Measurements from ENCODE around the gene CSPG4.
"Not testable (repeated sequence)": the region's sequence is repeated elsewhere in the genome, so short reads cannot be mapped to it uniquely, and the experiment has no call there.

- TF ChIP-seq, protein P1, sequence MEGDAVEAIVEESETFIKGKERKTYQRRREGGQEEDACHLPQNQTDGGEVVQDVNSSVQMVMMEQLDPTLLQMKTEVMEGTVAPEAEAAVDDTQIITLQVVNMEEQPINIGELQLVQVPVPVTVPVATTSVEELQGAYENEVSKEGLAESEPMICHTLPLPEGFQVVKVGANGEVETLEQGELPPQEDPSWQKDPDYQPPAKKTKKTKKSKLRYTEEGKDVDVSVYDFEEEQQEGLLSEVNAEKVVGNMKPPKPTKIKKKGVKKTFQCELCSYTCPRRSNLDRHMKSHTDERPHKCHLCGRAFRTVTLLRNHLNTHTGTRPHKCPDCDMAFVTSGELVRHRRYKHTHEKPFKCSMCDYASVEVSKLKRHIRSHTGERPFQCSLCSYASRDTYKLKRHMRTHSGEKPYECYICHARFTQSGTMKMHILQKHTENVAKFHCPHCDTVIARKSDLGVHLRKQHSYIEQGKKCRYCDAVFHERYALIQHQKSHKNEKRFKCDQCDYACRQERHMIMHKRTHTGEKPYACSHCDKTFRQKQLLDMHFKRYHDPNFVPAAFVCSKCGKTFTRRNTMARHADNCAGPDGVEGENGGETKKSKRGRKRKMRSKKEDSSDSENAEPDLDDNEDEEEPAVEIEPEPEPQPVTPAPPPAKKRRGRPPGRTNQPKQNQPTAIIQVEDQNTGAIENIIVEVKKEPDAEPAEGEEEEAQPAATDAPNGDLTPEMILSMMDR (conservative IDR thresholded peaks at IDR 0.05) = not testable (repeated sequence)
- not testable (repeated sequence) for TF ChIP-seq EZH2 (IDR thresholded peaks at IDR 0.05; ENCODE audit: low read depth)
Observed at GRCh38 chr15:75717001-75717400, 4.4 kb upstream of the CSPG4 start.
